Left ventricle myocardium superior (tissue), 1 donor: ENCODE data around the gene RABGAP1L. TPM values are rescaled to one million over a fixed set of nuclear protein-coding genes. Genes with fewer than 3 reads are reported as not detected.
"Not testable (repeated sequence)": the region's sequence is repeated elsewhere in the genome, so short reads cannot be mapped to it uniquely, and the experiment has no call there.

ENCODE experiments used
- ATAC-seq: fragments of 200-7000 bp; cut with Tn5 transposase; one replicate; pipeline ENCODE4 v1.9.1; 2020; ENCODE audit warnings: mild to moderate bottlenecking, moderate library complexity
- DNase-seq: peaks from one replicate; pipeline ENCODE4 v3.0.0-alpha.2; 2020
- intact Hi-C: fragments of 100-400 bp; cut with micrococcal nuclease; formaldehyde crosslinking; loops from one replicate; pipeline ENCODE4 v1.11.0; 2022
- total RNA-seq: library from RNA; stranded (reverse); fragmentation: NEBNext Ultra II Directional; extraction: Animal tissue kit (Norgen Biotek cat#: 25700); gene quantifications from one replicate; pipeline ENCODE4 v1.2.1, GENCODE V29; 2021
- donor health status: DM: no; HTN: yes; CAD: no; lungs with severe emphysema.

The RABGAP1L gene
- total RNA-seq, 1 donor from 2014 or later: 147 TPM

- ATAC-seq (no peak), DNase-seq (no peak)
- intact Hi-C loops: no loop called here
Observed at GRCh38 chr1:174451408-174451807, 292.1 kb downstream of the RABGAP1L start.

- intact Hi-C loops: no loop called here
- ATAC-seq (no peak), DNase-seq (no peak)
Observed at GRCh38 chr1:174465855-174466254, 306.5 kb downstream of the RABGAP1L start.

- no peak for ATAC-seq
- intact Hi-C loops: no loop called here
- DNase-seq: no peak
Observed at GRCh38 chr1:174466607-174467006, 307.3 kb downstream of the RABGAP1L start.

GRCh38 chr1:174469052-174469451 lies 309.7 kb downstream of the RABGAP1L start:
- no peak for ATAC-seq
- no peak for DNase-seq
- intact Hi-C loops: no loop called here

- intact Hi-C loops: no loop called here
- ATAC-seq (peak; percentile 77), DNase-seq (no peak)
Observed at GRCh38 chr1:174469687-174470086, 310.4 kb downstream of the RABGAP1L start.

- intact Hi-C loops: no loop called here
- DNase-seq: no peak
- no peak for ATAC-seq
Observed at GRCh38 chr1:174479281-174479680, 320.0 kb downstream of the RABGAP1L start.

- ATAC-seq (no peak), DNase-seq (no peak)
- intact Hi-C loops: no loop called here
Observed at GRCh38 chr1:174480324-174480723, 321.0 kb downstream of the RABGAP1L start.

GRCh38 chr1:174491606-174492005 lies 332.3 kb downstream of the RABGAP1L start:
- DNase-seq (no peak), ATAC-seq (no peak)
- intact Hi-C loops: no loop called here

- no peak for DNase-seq
- peak; percentile 25 for ATAC-seq
- intact Hi-C loops: no loop called here
Observed at GRCh38 chr1:174497478-174497877, 338.2 kb downstream of the RABGAP1L start.

GRCh38 chr1:174516755-174517154 lies 357.4 kb downstream of the RABGAP1L start:
- ATAC-seq, DNase-seq, intact Hi-C loops: not testable (repeated sequence)

- intact Hi-C loops: no loop called here
- DNase-seq: peak; percentile 67
- ATAC-seq: peak; percentile 95
Observed at GRCh38 chr1:174519844-174520243, 360.5 kb downstream of the RABGAP1L start.

- intact Hi-C loops: no loop called here
- ATAC-seq (no peak), DNase-seq (no peak)
Observed at GRCh38 chr1:174531751-174532150, 372.4 kb downstream of the RABGAP1L start.

GRCh38 chr1:174534789-174535188 lies 375.5 kb downstream of the RABGAP1L start:
- DNase-seq (no peak), ATAC-seq (no peak)
- intact Hi-C loops: no loop called here

GRCh38 chr1:174535207-174535606 lies 375.9 kb downstream of the RABGAP1L start:
- ATAC-seq: peak; percentile 71
- DNase-seq: no peak
- intact Hi-C loops: no loop called here

- DNase-seq, ATAC-seq, intact Hi-C loops: not testable (repeated sequence)
Observed at GRCh38 chr1:174543421-174543820, 384.1 kb downstream of the RABGAP1L start.

- DNase-seq (no peak), ATAC-seq (no peak)
- intact Hi-C loops: no loop called here
Observed at GRCh38 chr1:174550296-174550695, 391.0 kb downstream of the RABGAP1L start.

GRCh38 chr1:174556392-174556791 lies 397.1 kb downstream of the RABGAP1L start:
- ATAC-seq: no peak
- no peak for DNase-seq
- intact Hi-C loops: no loop called here

- no peak for ATAC-seq
- DNase-seq: no peak
- intact Hi-C loops: no loop called here
Observed at GRCh38 chr1:174568551-174568950, 409.2 kb downstream of the RABGAP1L start.

GRCh38 chr1:174569240-174569639 lies 409.9 kb downstream of the RABGAP1L start:
- DNase-seq (no peak), ATAC-seq (no peak)
- intact Hi-C loops: no loop called here

- ATAC-seq (no peak), DNase-seq (no peak)
- intact Hi-C loops: no loop called here
Observed at GRCh38 chr1:174572771-174573170, 413.5 kb downstream of the RABGAP1L start.

GRCh38 chr1:174576120-174576519 lies 416.8 kb downstream of the RABGAP1L start:
- ATAC-seq, intact Hi-C loops, DNase-seq: not testable (repeated sequence)

GRCh38 chr1:174577681-174578080 lies 418.4 kb downstream of the RABGAP1L start:
- no peak for ATAC-seq
- intact Hi-C loops: no loop called here

More at GRCh38 chr1:174577681-174578080, 418.4 kb downstream of the RABGAP1L start:
- no peak for DNase-seq
